MM.1S (cell line): ENCODE results near the gene TRIAP1.

Source experiments
- DNase-seq: peaks from one replicate; pipeline ENCODE4 v3.0.0-alpha.2; 2015
- H2AFZ ChIP-seq: fragments of 300-600 bp; sonication (generic); 2 replicates; pipeline ENCODE4 v1.6.0; 2016; ENCODE audit warnings: antibody characterized with exemption, low read length
- H3F3A ChIP-seq: fragments of 300-600 bp; sonication (generic); 2 replicates; pipeline ENCODE4 v1.6.1; 2016; ENCODE audit warnings: mild to moderate bottlenecking, antibody characterized with exemption, low read length, moderate library complexity, mixed read lengths; ENCODE audit not compliant: insufficient read depth
- H3K27ac ChIP-seq: fragments of 300-600 bp; sonication (generic); 2 replicates; pipeline ENCODE4 v1.5.1; 2016; ENCODE audit warnings: mild to moderate bottlenecking, low read length
- H3K27me3 ChIP-seq: fragments of 300-600 bp; sonication (generic); replicated peaks from 2 replicates; pipeline ENCODE4 v1.6.0; 2016; ENCODE audit warnings: low read length; ENCODE audit not compliant: insufficient read depth
- H3K36me3 ChIP-seq: fragments of 300-600 bp; sonication (generic); replicated peaks from 2 replicates; pipeline ENCODE4 v1.6.1; 2016; ENCODE audit warnings: mild to moderate bottlenecking, low read length, mixed read lengths; ENCODE audit not compliant: insufficient read depth
- H3K4me1 ChIP-seq: fragments of 300-600 bp; sonication (generic); 2 replicates; pipeline ENCODE4 v1.6.1; 2016; ENCODE audit warnings: low read length, mixed read lengths
- H3K4me2 ChIP-seq: fragments of 300-600 bp; sonication (generic); 2 replicates; pipeline ENCODE4 v1.6.0; 2016; ENCODE audit warnings: low read depth, low read length
- H3K4me3 ChIP-seq: fragments of 300-600 bp; sonication (generic); 2 replicates; pipeline ENCODE4 v1.5.1; 2016; ENCODE audit warnings: low read length, mixed read lengths
- H3K79me2 ChIP-seq: fragments of 300-600 bp; sonication (generic); 2 replicates; pipeline ENCODE4 v1.6.1; 2016; ENCODE audit warnings: mixed run types, low read length, mixed read lengths
- H3K9ac ChIP-seq: fragments of 300-600 bp; sonication (generic); 2 replicates; pipeline ENCODE4 v1.6.1; 2016; ENCODE audit warnings: low read length, mixed read lengths
- H3K9me2 ChIP-seq: fragments of 300-600 bp; sonication (generic); replicated peaks from 2 replicates; pipeline ENCODE4 v1.6.1; 2016; ENCODE audit warnings: mild to moderate bottlenecking, low read length, mixed read lengths; ENCODE audit not compliant: insufficient read depth
- H3K9me3 ChIP-seq: fragments of 300-600 bp; sonication (generic); replicated peaks from 2 replicates; pipeline ENCODE4 v1.6.1; 2016; ENCODE audit warnings: mild to moderate bottlenecking, low read length, mixed read lengths; ENCODE audit not compliant: insufficient read depth
- H4K20me1 ChIP-seq: fragments of 300-600 bp; sonication (generic); 2 replicates; pipeline ENCODE4 v1.6.1; 2016; ENCODE audit warnings: mild to moderate bottlenecking, low read length, moderate library complexity, mixed read lengths; ENCODE audit not compliant: insufficient read depth
- EZH2 ChIP-seq: fragments of 300-600 bp; sonication (generic); optimal IDR thresholded peaks from 2 replicates; pipeline ENCODE3; 2017; ENCODE audit warnings: low read depth, mild to moderate bottlenecking, antibody characterized with exemption, low read length, mixed read lengths
- EZH2phosphoT487 ChIP-seq: fragments of 300-600 bp; sonication (generic); IDR thresholded peaks from 2 replicates; pipeline ENCODE4 v1.6.1; 2018; ENCODE audit warnings: antibody characterized with exemption, low read length
- TF ChIP-seq, protein P1 (sequence below): fragments of 300-600 bp; sonication (generic); IDR thresholded peaks from 2 replicates; pipeline ENCODE4 v1.5.1; 2016; ENCODE audit warnings: antibody characterized with exemption, low read length, mixed read lengths

The TRIAP1 gene

GRCh38 chr12:120421701-120422100, 24.5 kb downstream of the TRIAP1 start:
- TF ChIP-seq EZH2 (no peak), EZH2phosphoT487 (no peak)
- TF ChIP-seq, protein P1, sequence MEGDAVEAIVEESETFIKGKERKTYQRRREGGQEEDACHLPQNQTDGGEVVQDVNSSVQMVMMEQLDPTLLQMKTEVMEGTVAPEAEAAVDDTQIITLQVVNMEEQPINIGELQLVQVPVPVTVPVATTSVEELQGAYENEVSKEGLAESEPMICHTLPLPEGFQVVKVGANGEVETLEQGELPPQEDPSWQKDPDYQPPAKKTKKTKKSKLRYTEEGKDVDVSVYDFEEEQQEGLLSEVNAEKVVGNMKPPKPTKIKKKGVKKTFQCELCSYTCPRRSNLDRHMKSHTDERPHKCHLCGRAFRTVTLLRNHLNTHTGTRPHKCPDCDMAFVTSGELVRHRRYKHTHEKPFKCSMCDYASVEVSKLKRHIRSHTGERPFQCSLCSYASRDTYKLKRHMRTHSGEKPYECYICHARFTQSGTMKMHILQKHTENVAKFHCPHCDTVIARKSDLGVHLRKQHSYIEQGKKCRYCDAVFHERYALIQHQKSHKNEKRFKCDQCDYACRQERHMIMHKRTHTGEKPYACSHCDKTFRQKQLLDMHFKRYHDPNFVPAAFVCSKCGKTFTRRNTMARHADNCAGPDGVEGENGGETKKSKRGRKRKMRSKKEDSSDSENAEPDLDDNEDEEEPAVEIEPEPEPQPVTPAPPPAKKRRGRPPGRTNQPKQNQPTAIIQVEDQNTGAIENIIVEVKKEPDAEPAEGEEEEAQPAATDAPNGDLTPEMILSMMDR, result no peak
- H3K27ac ChIP-seq, result no peak overlapping the region
- H3K9ac ChIP-seq, result no peak overlapping the region
- H4K20me1 ChIP-seq, result no peaks in the 10 kb centered on the region
- no peak overlapping the region for H3K4me3 ChIP-seq
- no peaks in the 10 kb centered on the region for H3K36me3 ChIP-seq
- H3K4me1 ChIP-seq, result no peaks in the 10 kb centered on the region
- H3F3A ChIP-seq, result no peaks in the 10 kb centered on the region
- no peaks in the 10 kb centered on the region for H3K9me2 ChIP-seq
- H3K79me2 ChIP-seq, result no peaks in the 10 kb centered on the region
- no peak overlapping the region for H2AFZ ChIP-seq
- no peaks in the 10 kb centered on the region for H3K27me3 ChIP-seq
- H3K4me2 ChIP-seq, result no peak overlapping the region
- H3K9me3 ChIP-seq, result no peaks in the 10 kb centered on the region
- DNase-seq, result no peak

DNA sequence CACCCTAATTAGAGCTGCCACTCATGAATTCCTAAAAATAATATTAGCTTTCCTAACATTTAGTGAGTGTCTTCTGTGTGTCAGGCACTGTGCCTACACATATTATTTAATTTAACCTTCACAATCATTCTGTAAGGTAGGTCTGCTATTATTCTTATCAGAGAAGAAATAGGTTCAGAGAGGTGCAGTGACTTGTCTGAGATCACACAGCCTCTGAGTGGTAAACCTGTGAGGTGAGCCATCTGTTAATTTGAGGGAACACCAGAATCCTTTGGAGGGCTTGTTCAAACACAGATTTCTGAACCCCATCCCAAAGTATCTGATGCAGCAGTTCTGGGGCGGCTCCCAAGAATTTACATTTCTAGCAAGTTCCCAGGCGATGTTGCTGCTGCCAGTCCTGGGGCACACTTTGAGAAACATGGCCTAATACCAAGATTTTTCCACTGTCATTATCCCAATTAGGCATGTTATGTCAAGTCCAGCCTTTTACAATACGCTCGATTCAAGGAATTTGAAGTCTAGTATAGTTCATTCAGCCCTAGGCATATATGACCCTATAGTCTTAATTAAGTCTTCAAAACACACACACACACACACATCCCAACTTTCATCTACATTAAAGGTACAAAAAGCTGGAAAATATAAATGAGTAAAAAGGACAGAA, 28.1 kb downstream of the TRIAP1 start:
- Histone ChIP-seq H2AFZ (no peak overlapping the region), H3K9ac (no peak overlapping the region), H3K79me2 (no peaks in the 10 kb centered on the region), H3K9me3 (no peaks in the 10 kb centered on the region), H3K27ac (no peak overlapping the region), H3K4me1 (no peaks in the 10 kb centered on the region), H3K27me3 (no peaks in the 10 kb centered on the region), H3F3A (no peaks in the 10 kb centered on the region), H4K20me1 (no peaks in the 10 kb centered on the region), H3K4me2 (no peak overlapping the region), H3K9me2 (no peaks in the 10 kb centered on the region), H3K36me3 (no peaks in the 10 kb centered on the region), H3K4me3 (no peak overlapping the region)
- no peak for DNase-seq
- TF ChIP-seq EZH2 (no peak), EZH2phosphoT487 (no peak)
- TF ChIP-seq, protein P1, result no peak

DNA sequence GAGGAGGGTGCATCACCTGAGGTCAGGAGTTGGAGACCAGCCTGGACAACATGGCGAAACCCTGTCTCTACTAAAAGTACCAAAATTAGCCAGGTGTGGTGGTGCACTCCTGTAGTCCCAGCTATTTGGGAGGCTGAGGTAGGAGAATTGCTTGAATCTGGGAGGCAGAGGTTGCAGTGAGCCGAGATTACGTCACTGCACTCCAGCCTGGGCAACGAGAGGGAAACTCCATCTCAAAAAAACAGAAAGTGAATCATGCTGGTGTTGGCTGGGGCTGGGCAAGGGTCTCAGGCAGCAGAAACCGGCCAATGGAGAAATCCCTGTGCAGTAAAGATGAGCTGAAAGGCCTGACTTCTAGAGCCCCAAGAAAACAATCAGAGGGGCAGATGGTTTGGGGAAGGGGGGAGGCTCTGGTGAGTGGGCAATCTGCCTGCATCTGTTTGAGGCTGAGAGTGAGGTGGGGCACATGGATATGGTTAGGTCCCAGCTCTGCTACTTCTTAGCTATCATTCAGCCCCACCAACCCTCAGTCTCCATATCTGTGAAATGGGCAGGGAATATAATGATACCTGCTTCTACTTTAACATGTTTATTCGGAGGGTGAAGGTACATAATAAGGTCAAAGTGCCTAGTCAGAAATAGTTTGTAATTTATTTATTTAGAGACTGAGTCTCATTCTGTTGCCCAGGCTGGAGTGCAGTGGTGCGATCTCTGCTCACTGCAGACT, 29.5 kb downstream of the TRIAP1 start:
- no peak overlapping the region for H3K4me2 ChIP-seq
- no peaks in the 10 kb centered on the region for H3K4me1 ChIP-seq
- H3K4me3 ChIP-seq, result no peak overlapping the region
- no peak overlapping the region for H2AFZ ChIP-seq
- H3K9me3 ChIP-seq, result no peaks in the 10 kb centered on the region
- no peak overlapping the region for H3K9ac ChIP-seq
- no peak overlapping the region for H3K27ac ChIP-seq
- no peaks in the 10 kb centered on the region for H3K9me2 ChIP-seq
- no peaks in the 10 kb centered on the region for H3K27me3 ChIP-seq
- H3K79me2 ChIP-seq, result no peaks in the 10 kb centered on the region
- no peaks in the 10 kb centered on the region for H4K20me1 ChIP-seq
- H3F3A ChIP-seq, result no peaks in the 10 kb centered on the region
- no peak for DNase-seq
- no peaks in the 10 kb centered on the region for H3K36me3 ChIP-seq
- TF ChIP-seq EZH2phosphoT487 (no peak), EZH2 (no peak)
- TF ChIP-seq, protein P1, result no peak
